ENCODE results near the gene PRMT2. TPM values are rescaled to one million over a fixed set of nuclear protein-coding genes. Genes with fewer than 3 reads are reported as not detected.

The PRMT2 gene
- total and polyA plus RNA-seq, 2 experiments from 2014 or later: 51.9 to 56.9 TPM

DNA sequence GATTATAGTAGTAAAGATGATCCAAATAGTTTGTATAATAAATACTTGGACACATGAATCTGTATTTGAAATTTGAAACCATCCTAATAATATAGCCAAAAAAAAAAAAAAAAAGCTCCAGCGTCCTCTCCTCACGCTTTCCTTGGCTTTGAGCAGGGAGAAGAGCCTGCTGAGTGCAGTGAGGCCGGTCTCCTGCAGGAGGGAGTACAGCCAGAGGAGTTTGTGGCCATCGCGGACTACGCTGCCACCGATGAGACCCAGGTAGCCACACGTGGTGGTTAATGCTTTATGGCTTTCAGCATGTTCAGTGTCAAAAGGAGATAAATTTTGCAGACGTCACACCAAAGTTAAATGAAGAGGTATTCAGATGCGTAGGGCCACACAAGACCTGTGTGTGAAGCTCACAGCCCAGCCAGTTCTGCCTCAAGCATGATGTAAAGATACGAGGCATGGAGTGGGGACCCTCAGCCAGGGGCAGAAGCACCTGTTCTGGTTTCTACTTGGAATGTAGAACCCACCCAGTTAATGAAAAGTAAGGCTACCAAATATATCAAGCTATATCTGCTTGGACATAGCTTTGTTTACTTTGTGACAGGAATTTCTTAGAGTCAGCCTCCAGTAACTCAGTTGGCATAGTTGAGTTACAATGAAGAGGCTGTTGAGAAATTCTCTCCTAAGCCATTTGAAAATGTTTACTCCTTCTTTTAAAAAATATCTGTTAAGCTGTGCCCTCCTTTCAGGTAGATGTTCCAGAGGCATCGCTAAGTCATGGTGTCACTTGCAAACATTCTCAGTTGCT lies 8.1 kb downstream of the PRMT2 start (continued):
- TF ChIP-seq, protein P1, sequence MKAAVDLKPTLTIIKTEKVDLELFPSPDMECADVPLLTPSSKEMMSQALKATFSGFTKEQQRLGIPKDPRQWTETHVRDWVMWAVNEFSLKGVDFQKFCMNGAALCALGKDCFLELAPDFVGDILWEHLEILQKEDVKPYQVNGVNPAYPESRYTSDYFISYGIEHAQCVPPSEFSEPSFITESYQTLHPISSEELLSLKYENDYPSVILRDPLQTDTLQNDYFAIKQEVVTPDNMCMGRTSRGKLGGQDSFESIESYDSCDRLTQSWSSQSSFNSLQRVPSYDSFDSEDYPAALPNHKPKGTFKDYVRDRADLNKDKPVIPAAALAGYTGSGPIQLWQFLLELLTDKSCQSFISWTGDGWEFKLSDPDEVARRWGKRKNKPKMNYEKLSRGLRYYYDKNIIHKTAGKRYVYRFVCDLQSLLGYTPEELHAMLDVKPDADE (IDR thresholded peaks at IDR 0.05): no peak
- TF ChIP-seq EZH2phosphoT487 (IDR thresholded peaks at IDR 0.05; ENCODE audit: unreplicated experiment): no peak
- TF ChIP-seq, protein P2, sequence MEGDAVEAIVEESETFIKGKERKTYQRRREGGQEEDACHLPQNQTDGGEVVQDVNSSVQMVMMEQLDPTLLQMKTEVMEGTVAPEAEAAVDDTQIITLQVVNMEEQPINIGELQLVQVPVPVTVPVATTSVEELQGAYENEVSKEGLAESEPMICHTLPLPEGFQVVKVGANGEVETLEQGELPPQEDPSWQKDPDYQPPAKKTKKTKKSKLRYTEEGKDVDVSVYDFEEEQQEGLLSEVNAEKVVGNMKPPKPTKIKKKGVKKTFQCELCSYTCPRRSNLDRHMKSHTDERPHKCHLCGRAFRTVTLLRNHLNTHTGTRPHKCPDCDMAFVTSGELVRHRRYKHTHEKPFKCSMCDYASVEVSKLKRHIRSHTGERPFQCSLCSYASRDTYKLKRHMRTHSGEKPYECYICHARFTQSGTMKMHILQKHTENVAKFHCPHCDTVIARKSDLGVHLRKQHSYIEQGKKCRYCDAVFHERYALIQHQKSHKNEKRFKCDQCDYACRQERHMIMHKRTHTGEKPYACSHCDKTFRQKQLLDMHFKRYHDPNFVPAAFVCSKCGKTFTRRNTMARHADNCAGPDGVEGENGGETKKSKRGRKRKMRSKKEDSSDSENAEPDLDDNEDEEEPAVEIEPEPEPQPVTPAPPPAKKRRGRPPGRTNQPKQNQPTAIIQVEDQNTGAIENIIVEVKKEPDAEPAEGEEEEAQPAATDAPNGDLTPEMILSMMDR (conservative IDR thresholded peaks at IDR 0.05; ENCODE audit: low read depth in 2 of 2): no peak
- no peak for TF ChIP-seq ZNF331 (CRISPR knock-in tag; IDR thresholded peaks at IDR 0.05; ENCODE audit: low read depth)
- no peak for TF ChIP-seq NANOG (IDR thresholded peaks at IDR 0.05; ENCODE audit: borderline replicate concordance)

DNA sequence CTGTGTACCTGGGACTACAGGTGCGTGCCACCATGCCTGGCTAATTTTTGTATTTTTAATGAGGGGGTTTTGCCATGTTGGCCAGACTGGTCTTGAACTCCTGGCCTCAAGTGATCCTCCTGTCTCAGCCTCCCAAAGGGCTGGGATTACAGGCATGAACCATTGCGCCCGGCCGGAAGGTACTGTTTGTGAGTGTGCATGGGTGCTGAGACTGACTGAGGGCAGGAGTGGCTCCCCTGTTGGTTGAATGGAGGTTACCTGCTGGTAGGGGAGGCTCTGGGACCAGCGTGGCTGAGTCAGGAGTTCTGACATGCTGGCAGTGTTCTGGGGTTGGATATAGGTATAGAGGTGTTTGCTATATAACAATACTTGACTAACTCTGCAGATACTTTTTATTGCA lies 10.4 kb downstream of the PRMT2 start:
- Mint-ChIP-seq H3K27me3 (ENCODE audit: insufficient read depth, low read depth, poor library complexity) (peaks cover 7% of the 10 kb centered on the region), H3K4me3 (no peak overlapping the region), H3K27ac (no peak overlapping the region), H3K36me3 (ENCODE audit: low read depth) (peaks cover 70% of the 10 kb centered on the region), H3K4me1 (no peaks in the 10 kb centered on the region), H3K9me3 (no peaks in the 10 kb centered on the region)
- Histone ChIP-seq H3K27ac (ENCODE audit: low read depth) (no peak overlapping the region), H2AFZ (no peak overlapping the region), H3K4me1 (ENCODE audit: insufficient read depth) (no peaks in the 10 kb centered on the region), H3K36me3 (ENCODE audit: insufficient read depth) (peaks cover 23% of the 10 kb centered on the region), H3K4me3 (no peak overlapping the region), H3F3A (replicated peaks; ENCODE audit: low read depth) (no peaks in the 10 kb centered on the region), H3K27me3 (ENCODE audit: insufficient read depth) (no peaks in the 10 kb centered on the region), H3K4me2 (no peak overlapping the region), H3K79me2 (replicated peaks; ENCODE audit: insufficient read depth) (peaks cover 3% of the 10 kb centered on the region; the same call in 1 of the 2 replicates), H4K20me1 (replicated peaks; ENCODE audit: insufficient read depth) (peaks cover 15% of the 10 kb centered on the region), H3K9me2 (ENCODE audit: insufficient read depth) (0 out of 2 replicates have a peak, but pooled peaks cover 6% of the 10 kb centered on the region)
- DNase-seq (ENCODE audit: low spot score): no peak
- TF ChIP-seq, protein P1 (IDR thresholded peaks at IDR 0.05): no peak
- TF ChIP-seq NANOG (IDR thresholded peaks at IDR 0.05; ENCODE audit: borderline replicate concordance) (no peak), POLR2AphosphoS5 (IDR thresholded peaks at IDR 0.05; ENCODE audit: low read depth) (no peak), ZNF114 (CRISPR knock-in tag; IDR thresholded peaks at IDR 0.05) (no peak), EZH2phosphoT487 (IDR thresholded peaks at IDR 0.05; ENCODE audit: unreplicated experiment) (no peak), EZH2 (IDR thresholded peaks at IDR 0.05; ENCODE audit: low read depth, unreplicated experiment) (no peak), CREB1 (CRISPR knock-in tag; IDR thresholded peaks at IDR 0.05; ENCODE audit: low read depth) (no peak), JUNB (IDR thresholded peaks at IDR 0.05; ENCODE audit: unreplicated experiment) (no peak)
- TF ChIP-seq, protein P2 (conservative IDR thresholded peaks at IDR 0.05; ENCODE audit: low read depth in 2 of 2): no peak
- TF ChIP-seq, protein P3, sequence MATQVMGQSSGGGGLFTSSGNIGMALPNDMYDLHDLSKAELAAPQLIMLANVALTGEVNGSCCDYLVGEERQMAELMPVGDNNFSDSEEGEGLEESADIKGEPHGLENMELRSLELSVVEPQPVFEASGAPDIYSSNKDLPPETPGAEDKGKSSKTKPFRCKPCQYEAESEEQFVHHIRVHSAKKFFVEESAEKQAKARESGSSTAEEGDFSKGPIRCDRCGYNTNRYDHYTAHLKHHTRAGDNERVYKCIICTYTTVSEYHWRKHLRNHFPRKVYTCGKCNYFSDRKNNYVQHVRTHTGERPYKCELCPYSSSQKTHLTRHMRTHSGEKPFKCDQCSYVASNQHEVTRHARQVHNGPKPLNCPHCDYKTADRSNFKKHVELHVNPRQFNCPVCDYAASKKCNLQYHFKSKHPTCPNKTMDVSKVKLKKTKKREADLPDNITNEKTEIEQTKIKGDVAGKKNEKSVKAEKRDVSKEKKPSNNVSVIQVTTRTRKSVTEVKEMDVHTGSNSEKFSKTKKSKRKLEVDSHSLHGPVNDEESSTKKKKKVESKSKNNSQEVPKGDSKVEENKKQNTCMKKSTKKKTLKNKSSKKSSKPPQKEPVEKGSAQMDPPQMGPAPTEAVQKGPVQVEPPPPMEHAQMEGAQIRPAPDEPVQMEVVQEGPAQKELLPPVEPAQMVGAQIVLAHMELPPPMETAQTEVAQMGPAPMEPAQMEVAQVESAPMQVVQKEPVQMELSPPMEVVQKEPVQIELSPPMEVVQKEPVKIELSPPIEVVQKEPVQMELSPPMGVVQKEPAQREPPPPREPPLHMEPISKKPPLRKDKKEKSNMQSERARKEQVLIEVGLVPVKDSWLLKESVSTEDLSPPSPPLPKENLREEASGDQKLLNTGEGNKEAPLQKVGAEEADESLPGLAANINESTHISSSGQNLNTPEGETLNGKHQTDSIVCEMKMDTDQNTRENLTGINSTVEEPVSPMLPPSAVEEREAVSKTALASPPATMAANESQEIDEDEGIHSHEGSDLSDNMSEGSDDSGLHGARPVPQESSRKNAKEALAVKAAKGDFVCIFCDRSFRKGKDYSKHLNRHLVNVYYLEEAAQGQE (IDR thresholded peaks at IDR 0.05; ENCODE audit: unreplicated experiment): no peak
- ATAC-seq: no peak

Data from GM23338 (cell line).